H1 (cell line): ENCODE results near the gene TSPAN9. TPM values are rescaled to one million over a fixed set of nuclear protein-coding genes. Genes with fewer than 3 reads are reported as not detected.

Experiments used
- CTCF ChIA-PET: fragments of 300-600 bp; sonication (Branson Sonifier 250); formaldehyde crosslinking; loops from one replicate; lab custom pipeline; 2021; ENCODE audit not compliant: partially characterized antibody; lab: Charles Lee
- POLR2A ChIA-PET: fragments of 300-600 bp; sonication (Branson Sonifier 250); formaldehyde crosslinking; loops from one replicate; lab custom pipeline; 2021; ENCODE audit warnings: inconsistent platforms; ENCODE audit not compliant: partially characterized antibody; lab: Charles Lee
- DNase-seq, 2 experiments: peaks; one replicate each; pipeline versions ENCODE4 v3.0.0 to v3.0.0-alpha.2; 2010 to 2022; ENCODE audit warnings: low spot score in 2 of 2, low read depth in 1 of 2, mixed read lengths in 1 of 2
- FAIRE-seq: peaks from 2 replicates; lab custom pipeline; 2011; peaks lifted over from hg19 to GRCh38; lab: Jason Lieb, UNC
- H2AFZ ChIP-seq: 2 replicates; pipeline ENCODE4 v1.8.1; 2012; ENCODE audit warnings: low read length, inconsistent platforms
- H2AK5ac ChIP-seq: 2 replicates; pipeline ENCODE4 v1.6.1; 2013; ENCODE audit warnings: low read depth, low read length
- H2BK120ac ChIP-seq: replicated peaks from 2 replicates; pipeline ENCODE3; 2013; ENCODE audit warnings: low read depth, low read length, inconsistent platforms
- H2BK12ac ChIP-seq: 2 replicates; pipeline ENCODE4 v1.6.1; 2013; ENCODE audit warnings: low read depth, low read length
- H2BK15ac ChIP-seq: 2 replicates; pipeline ENCODE4 v1.6.1; 2013; ENCODE audit warnings: low read length
- H2BK20ac ChIP-seq: 2 replicates; pipeline ENCODE4 v1.6.1; 2013; ENCODE audit warnings: low read length
- H2BK5ac ChIP-seq: 2 replicates; pipeline ENCODE4 v1.6.1; 2013; ENCODE audit warnings: low read depth, low read length
- H3K14ac ChIP-seq: 2 replicates; pipeline ENCODE4 v1.6.1; 2013; ENCODE audit warnings: inconsistent platforms; ENCODE audit not compliant: insufficient read length
- H3K18ac ChIP-seq: 2 replicates; pipeline ENCODE4 v1.6.1; 2013; ENCODE audit warnings: low read length; ENCODE audit errors: extremely low read depth
- H3K23ac ChIP-seq: 2 replicates; pipeline ENCODE4 v1.6.1; 2013; ENCODE audit warnings: inconsistent platforms; ENCODE audit not compliant: insufficient read length
- H3K23me2 ChIP-seq: 2 replicates; pipeline ENCODE4 v1.6.1; 2013; ENCODE audit warnings: low read depth, low read length
- H3K27ac ChIP-seq: 2 replicates; pipeline ENCODE4 v1.6.1; 2011; ENCODE audit warnings: low read depth, low read length, inconsistent platforms
- H3K27me3 ChIP-seq, 4 experiments: replicated peaks in 1 of 4; 1 replicate in 1 of 4; 2 replicates in 3 of 4; pipeline versions ENCODE4 v1.6.1 to v1.8.1; 2011 to 2013; ENCODE audit warnings: low read length in 3 of 4, mild to moderate bottlenecking in 3 of 4, inconsistent platforms in 2 of 4, mixed read lengths in 2 of 4, moderate library complexity in 1 of 4; ENCODE audit not compliant: control insufficient read depth in 3 of 4, insufficient read depth in 3 of 4; ENCODE audit errors: extremely low read depth in 1 of 4
- H3K36me3 ChIP-seq, 4 experiments: 2 replicates each; pipeline versions ENCODE4 v1.6.1 to v1.8.1; 2011 to 2013; ENCODE audit warnings: mild to moderate bottlenecking in 4 of 4, low read length in 3 of 4, moderate library complexity in 2 of 4, control low read depth in 1 of 4, inconsistent platforms in 1 of 4; ENCODE audit not compliant: insufficient read depth in 4 of 4, control insufficient read depth in 2 of 4
- H3K4ac ChIP-seq: replicated peaks from 2 replicates; pipeline ENCODE3; 2013; ENCODE audit warnings: low read length, low read depth, mixed read lengths, inconsistent platforms; ENCODE audit not compliant: insufficient read length
- H3K4me1 ChIP-seq, 4 experiments: replicated peaks in 1 of 4; 1 replicate in 1 of 4; 2 replicates in 3 of 4; pipeline versions ENCODE4 v1.6.1 to v1.8.1; 2011 to 2013; ENCODE audit warnings: low read length in 3 of 4, inconsistent platforms in 2 of 4, mixed read lengths in 1 of 4; ENCODE audit not compliant: insufficient read depth in 4 of 4, control insufficient read depth in 3 of 4
- H3K4me2 ChIP-seq, 2 experiments: 2 replicates each; pipeline versions ENCODE4 v1.6.1 to v1.8.1; 2011 to 2013; ENCODE audit warnings: low read depth in 2 of 2, low read length in 2 of 2, control low read depth in 1 of 2, inconsistent platforms in 1 of 2, mild to moderate bottlenecking in 1 of 2; ENCODE audit not compliant: insufficient read depth in 1 of 2
- H3K4me3 ChIP-seq, 4 experiments: fragments of 200-600, 300-600 bp in 1 of 4; sonication (generic), shearing (Covaris generic), sonication (Bioruptor Twin) in 1 of 4; 2 replicates each; pipeline versions ENCODE4 v1.5.1 to v1.8.1; 2011 to 2016; ENCODE audit warnings: low read length in 4 of 4, low read depth in 3 of 4, control low read depth in 2 of 4, inconsistent platforms in 2 of 4, mild to moderate bottlenecking in 2 of 4, mixed read lengths in 1 of 4, moderate library complexity in 1 of 4; ENCODE audit not compliant: insufficient read depth in 2 of 4; ENCODE audit errors: extremely low read depth in 1 of 4
- H3K56ac ChIP-seq: replicated peaks from 2 replicates; pipeline ENCODE3; 2013; ENCODE audit warnings: low read depth, mild to moderate bottlenecking, mixed read lengths, low read length, inconsistent platforms; ENCODE audit not compliant: insufficient read length
- H3K79me1 ChIP-seq: 2 replicates; pipeline ENCODE4 v1.6.1; 2013; ENCODE audit warnings: low read depth, low read length, control low read depth
- H3K79me2 ChIP-seq, 2 experiments: 2 replicates each; pipeline versions ENCODE4 v1.6.1 to v1.8.1; 2012 to 2013; ENCODE audit warnings: low read length in 2 of 2, mild to moderate bottlenecking in 2 of 2, inconsistent platforms in 1 of 2; ENCODE audit not compliant: insufficient read depth in 2 of 2, control insufficient read depth in 1 of 2
- H3K9ac ChIP-seq, 4 experiments: replicated peaks in 1 of 4; 1 replicate in 1 of 4; 2 replicates in 3 of 4; pipeline versions ENCODE4 v1.6.1 to v1.8.1; 2011 to 2013; ENCODE audit warnings: low read depth in 3 of 4, low read length in 3 of 4, control low read depth in 2 of 4, mild to moderate bottlenecking in 2 of 4, moderate library complexity in 2 of 4, inconsistent platforms in 1 of 4; ENCODE audit errors: extremely low read depth in 1 of 4
- H3K9me3 ChIP-seq, 2 experiments: 2 replicates each; pipeline versions ENCODE4 v1.6.1 to v1.8.1; 2012 to 2013; ENCODE audit warnings: mild to moderate bottlenecking in 2 of 2, moderate library complexity in 2 of 2, control low read depth in 1 of 2, inconsistent platforms in 1 of 2, low read depth in 1 of 2, low read length in 1 of 2, mixed read lengths in 1 of 2; ENCODE audit not compliant: insufficient read depth in 2 of 2
- H4K20me1 ChIP-seq, 2 experiments: replicated peaks in 1 of 2; 2 replicates each; pipeline versions ENCODE3 to v1.8.1; 2011 to 2013; ENCODE audit warnings: inconsistent platforms in 2 of 2, low read length in 2 of 2, mild to moderate bottlenecking in 1 of 2; ENCODE audit not compliant: insufficient read depth in 2 of 2, control insufficient read depth in 1 of 2
- H4K5ac ChIP-seq: 2 replicates; pipeline ENCODE4 v1.6.1; 2013; ENCODE audit warnings: low read length, low read depth, mixed read lengths, inconsistent platforms; ENCODE audit not compliant: insufficient read length
- H4K8ac ChIP-seq: 2 replicates; pipeline ENCODE4 v1.8.0; 2013; ENCODE audit warnings: mild to moderate bottlenecking, moderate library complexity, low read length, inconsistent platforms; ENCODE audit not compliant: insufficient read depth; ENCODE audit errors: extremely low read depth
- H4K91ac ChIP-seq: replicated peaks from 2 replicates; pipeline ENCODE3; 2013; ENCODE audit warnings: low read length, mixed read lengths, inconsistent platforms; ENCODE audit not compliant: insufficient read length
- CBX5 ChIP-seq: fragments of 300-800, 300-1000 bp; sonication (generic); IDR thresholded peaks from 2 replicates; pipeline ENCODE4 v1.7.1; 2016; ENCODE audit warnings: antibody characterized with exemption, low read length, low read depth
- EGR1 ChIP-seq: IDR thresholded peaks from 2 replicates; pipeline ENCODE4 v1.6.1; 2011; ENCODE audit warnings: low read depth, low read length, borderline replicate concordance
- JUND ChIP-seq: IDR thresholded peaks from 2 replicates; pipeline ENCODE4 v1.6.1; 2011; ENCODE audit warnings: mild to moderate bottlenecking, improper control_type of control experiment, low read length
- KDM1A ChIP-seq: fragments of 200-600, 300-600 bp; sonication (generic); IDR thresholded peaks from 2 replicates; pipeline ENCODE4 v1.7.1; 2016; ENCODE audit warnings: mild to moderate bottlenecking, low read length, borderline replicate concordance
- POLR2AphosphoS5 ChIP-seq: IDR thresholded peaks from 2 replicates; pipeline ENCODE4 v1.6.1; 2011; ENCODE audit warnings: low read depth, low read length
- RBBP5 ChIP-seq: IDR thresholded peaks from 2 replicates; pipeline ENCODE4 v1.7.1; 2012; ENCODE audit warnings: low read depth, mild to moderate bottlenecking, inconsistent platforms, low read length, moderate library complexity, borderline replicate concordance
- RFX5 ChIP-seq: IDR thresholded peaks from 2 replicates; pipeline ENCODE4 v1.6.1; 2011; ENCODE audit warnings: low read depth, low read length, improper control_type of control experiment, borderline replicate concordance
- SP2 ChIP-seq: IDR thresholded peaks from 2 replicates; pipeline ENCODE4 v1.6.1; 2012; ENCODE audit warnings: mild to moderate bottlenecking, low read length, inconsistent platforms
- TBP ChIP-seq: IDR thresholded peaks from 2 replicates; pipeline ENCODE4 v1.6.1; 2011; ENCODE audit warnings: low read depth, low read length, improper control_type of control experiment
- WGBS, 2 experiments: shearing (Covaris generic) in 1 of 2; methylation state at CpG; one replicate each; pipeline versions ENCODE4 v1.1.6 to v1.1.7; 2013 to 2015; ENCODE audit warnings: low lambda C conversion rate in 2 of 2, mixed read lengths in 2 of 2, inconsistent platforms in 1 of 2, low coverage in 1 of 2, missing lambda C conversion rate in 1 of 2; ENCODE audit not compliant: insufficient replicate concordance in 2 of 2, insufficient coverage in 1 of 2, insufficient read length in 1 of 2; ENCODE audit errors: extremely low coverage in 1 of 2, missing lambda C conversion rate in 1 of 2; 5-methylcytosine and 5-hydroxymethylcytosine counted together
- polyA plus RNA-seq, 7 experiments: library from polyadenylated mRNA; depleted of rRNA in 3 of 7; stranded (reverse) in 5 of 7; unstranded in 2 of 7; fragments of >200 nt in 5 of 7; fragments of 200-250 nt in 2 of 7; gene quantifications; 1 replicate in 5 of 7; 2 replicates in 1 of 7; 4 replicates in 1 of 7; pipeline versions ENCODE4 v1.2.1 to v1.2.3, GENCODE V29; 2011 to 2013; ENCODE audit warnings: missing spikeins in 2 of 7, mixed read lengths in 2 of 7
- total RNA-seq: library from RNA; stranded (reverse); fragmentation: NEBNext Ultra II Directional; extraction: Animal tissue kit (Norgen Biotek cat#: 25700); gene quantifications from 2 replicates; pipeline ENCODE4 v1.2.1, GENCODE V29; 2021
- TF ChIP-seq, protein P1 (sequence below): IDR thresholded peaks from 2 replicates; pipeline ENCODE4 v1.6.1; 2011; ENCODE audit warnings: low read length, improper control_type of control experiment

TSPAN9 gene
- total and polyA plus RNA-seq, 2 of the 8 experiments (the other 6 are each of a cell fraction or from before 2014, with no cell fraction given) = 11.5 to 29.1 TPM

DNA sequence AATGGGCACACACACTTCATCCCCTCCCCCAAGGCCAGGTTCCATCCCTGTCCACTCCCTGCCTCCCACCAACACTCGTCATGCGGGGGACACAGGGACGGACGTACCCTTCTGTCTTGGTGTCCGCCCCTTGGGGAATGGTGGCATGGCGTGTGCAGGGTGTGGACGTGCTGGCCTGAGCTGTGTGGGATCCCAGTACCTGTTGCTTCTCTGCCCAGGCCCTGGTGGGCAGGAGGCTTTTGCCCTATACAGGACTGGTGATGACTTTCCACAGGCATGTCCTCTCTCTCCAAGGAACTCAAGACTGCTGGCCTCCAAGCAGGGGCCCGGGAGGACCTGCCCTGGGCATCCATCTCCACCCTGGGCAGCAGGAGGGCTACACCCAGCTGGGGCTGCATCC lies 218.0 kb downstream of the TSPAN9 start:
- H2BK120ac ChIP-seq = no peak overlapping the region
- no peaks in the 10 kb centered on the region for H3K9me3 ChIP-seq
- H2BK5ac ChIP-seq = no peak overlapping the region
- H3K4ac ChIP-seq = no peak overlapping the region
- no peak overlapping the region; the same call in 1 of the 2 replicates for H3K27ac ChIP-seq
- no peak overlapping the region for H3K9ac ChIP-seq
- FAIRE-seq = no peak
- TF ChIP-seq EGR1 (no peak), TBP (no peak), KDM1A (no peak), RBBP5 (no peak), CBX5 (no peak), POLR2AphosphoS5 (no peak), JUND (no peak), SP2 (no peak), RFX5 (no peak)
- TF ChIP-seq, protein P1, sequence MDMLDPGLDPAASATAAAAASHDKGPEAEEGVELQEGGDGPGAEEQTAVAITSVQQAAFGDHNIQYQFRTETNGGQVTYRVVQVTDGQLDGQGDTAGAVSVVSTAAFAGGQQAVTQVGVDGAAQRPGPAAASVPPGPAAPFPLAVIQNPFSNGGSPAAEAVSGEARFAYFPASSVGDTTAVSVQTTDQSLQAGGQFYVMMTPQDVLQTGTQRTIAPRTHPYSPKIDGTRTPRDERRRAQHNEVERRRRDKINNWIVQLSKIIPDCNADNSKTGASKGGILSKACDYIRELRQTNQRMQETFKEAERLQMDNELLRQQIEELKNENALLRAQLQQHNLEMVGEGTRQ = no peak
- no peak overlapping the region for H3K14ac ChIP-seq
- no peak overlapping the region for H3K23ac ChIP-seq
- H4K5ac ChIP-seq = no peak overlapping the region
- H2BK20ac ChIP-seq = no peak overlapping the region
- ChIA-PET CTCF (interaction anchor here (1.0 to 7.6 kb wide), 7 partner anchors 16 to 162 kb away, joined by 3 to 166 read pairs (median 4); no protein-coding TSS in a partner anchor), POLR2A (no interaction called here)
- H3K18ac ChIP-seq = no peak overlapping the region
- H3K36me3 ChIP-seq = no peaks in the 10 kb centered on the region
- H3K27me3 ChIP-seq = peaks cover 0 to 4% (median 2%) of the 10 kb centered on the region in 4 experiments; a peak in 2 of 7 replicates
- no peaks in the 10 kb centered on the region for H3K79me1 ChIP-seq
- no peak overlapping the region for H3K56ac ChIP-seq
- H4K91ac ChIP-seq = no peak overlapping the region
- H4K20me1 ChIP-seq = peaks cover 0 to 2% of the 10 kb centered on the region in 2 experiments
- H3K4me2 ChIP-seq = no peak overlapping the region
- H3K23me2 ChIP-seq = no peaks in the 10 kb centered on the region
- WGBS, 2 experiments = 83% methylated on average over 8 of the region's 8 CpGs; no CpG with 5 or more reads in 1 of the 2 experiments
- no peak overlapping the region for H2BK12ac ChIP-seq
- no peak for DNase-seq
- H4K8ac ChIP-seq = no peak overlapping the region
- no peaks in the 10 kb centered on the region for H3K79me2 ChIP-seq
- H3K4me3 ChIP-seq = no peak overlapping the region
- H2BK15ac ChIP-seq = no peak overlapping the region
- peaks cover 0 to 6% (median 2%) of the 10 kb centered on the region in 4 experiments; a peak in 4 of 7 replicates for H3K4me1 ChIP-seq
- no peak overlapping the region for H2AFZ ChIP-seq
- H2AK5ac ChIP-seq = 0 out of 2 replicates have a peak overlapping the region, but pooled peaks have one; percentile 60
